ENCODE data around the gene CA11. TPM values are rescaled to one million over a fixed set of nuclear protein-coding genes. Genes with fewer than 3 reads are reported as not detected.

The CA11 gene
- total RNA-seq, 2 experiments from 2014 or later = 12.0 to 14.9 TPM

DNA sequence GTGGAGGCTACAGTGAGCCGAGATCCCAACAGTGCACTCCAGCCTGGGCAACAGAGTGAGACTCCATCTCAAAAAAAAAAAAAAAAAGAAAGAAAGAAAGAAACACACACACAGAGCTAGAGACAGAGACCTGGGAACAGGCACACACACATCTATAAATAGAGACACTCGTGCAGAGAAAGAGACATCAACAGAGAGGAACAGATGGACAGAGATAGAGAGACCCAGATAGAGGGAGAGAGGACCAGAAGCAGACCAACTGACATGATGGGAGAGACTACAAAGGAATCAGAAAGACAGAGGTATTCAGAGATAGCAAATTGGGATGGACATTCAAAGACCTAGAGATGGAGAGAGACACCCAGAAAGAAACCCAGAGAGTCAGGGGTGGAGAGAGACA, 2.1 kb upstream of the CA11 start:
- CTCF ChIA-PET = interaction anchor here (0.7 kb wide), 1 partner anchor 39 kb away, joined by 4 read pairs; no protein-coding TSS in a partner anchor
- H3K36me3 Mint-ChIP-seq (ENCODE audit: low read depth) = no peaks in the 10 kb centered on the region
- H3K27ac Mint-ChIP-seq = peak overlapping the region; percentile 27

DNA sequence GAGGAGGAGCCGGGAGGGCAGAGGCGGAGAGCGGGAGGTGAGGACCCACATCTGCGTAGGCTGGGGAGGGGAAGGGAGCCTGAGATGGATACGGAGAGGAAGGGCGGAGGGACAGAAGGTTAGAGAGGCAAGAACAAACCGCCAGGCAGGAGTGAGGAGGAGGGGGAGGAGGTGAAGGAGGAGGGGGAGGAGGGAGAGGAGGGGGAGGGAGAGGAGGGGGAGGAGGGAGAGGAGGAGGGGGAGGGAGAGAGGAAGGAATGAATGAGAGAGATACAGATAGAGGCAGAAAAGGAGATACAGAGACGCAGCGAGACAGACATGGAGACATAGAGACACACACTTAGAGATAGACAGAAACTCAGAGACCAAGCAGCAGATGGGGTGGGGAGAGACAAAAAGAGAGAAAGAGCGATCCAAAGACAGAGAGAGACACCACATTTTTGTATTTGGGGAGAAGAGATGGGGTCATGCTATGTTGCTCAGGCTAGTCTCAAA, 782 bp upstream of the CA11 start:
- H3K9me3 Mint-ChIP-seq = no peaks in the 10 kb centered on the region
- no peak for DNase-seq
- peak overlapping the region; percentile 78 for H3K4me3 Mint-ChIP-seq
- H3K36me3 Mint-ChIP-seq (ENCODE audit: low read depth) = no peaks in the 10 kb centered on the region
- no peaks in the 10 kb centered on the region for H3K27me3 Mint-ChIP-seq (ENCODE audit: low read depth)
- CTCF ChIA-PET = interaction anchor here (0.9 to 2.6 kb wide), 3 partner anchors 28 to 149 kb away, joined by 3 to 17 read pairs (median 6); no protein-coding TSS in a partner anchor
- intact Hi-C loops (cut with micrococcal nuclease) = loop anchor here (1.0 to 5.0 kb wide), 10 partner anchors 9 to 346 kb away; partner anchors contain the start of genes DBP, GYS1 and RUVBL2
- peaks cover 31% of the 10 kb centered on the region for H3K4me1 Mint-ChIP-seq (ENCODE audit: low read depth)
- no peak overlapping the region for H3K27ac Mint-ChIP-seq

More for the DNA sequence above, 2.1 kb upstream of the CA11 start:
- intact Hi-C loops (cut with micrococcal nuclease) = loop anchor here (5.0 kb wide), 1 partner anchor 344 kb away; the partner anchor contains the start of genes GYS1 and RUVBL2
- no peak for DNase-seq
- Mint-ChIP-seq H3K4me1 (ENCODE audit: low read depth) (peaks cover 32% of the 10 kb centered on the region), H3K27me3 (ENCODE audit: low read depth) (no peaks in the 10 kb centered on the region), H3K9me3 (no peaks in the 10 kb centered on the region), H3K4me3 (no peak overlapping the region)

DNA sequence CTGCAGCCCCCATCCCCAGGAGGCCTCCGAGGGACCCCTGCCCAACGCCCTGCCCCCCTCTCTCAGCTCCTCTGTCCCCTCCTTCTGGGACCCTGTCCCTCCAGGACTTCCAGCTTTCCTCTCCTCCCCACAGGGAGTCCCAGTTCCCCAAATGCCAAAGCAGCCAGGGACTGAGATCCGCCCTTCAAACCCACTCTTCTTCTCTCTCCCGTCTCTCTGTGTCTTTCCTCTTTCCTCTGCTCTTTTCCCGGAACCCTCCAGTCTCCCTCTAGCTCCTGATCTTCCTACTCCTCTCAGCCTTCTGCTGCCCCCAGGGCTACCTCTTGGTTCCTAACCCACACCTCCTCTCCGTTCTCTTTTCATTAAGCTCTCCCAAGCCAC, 377 bp downstream of the CA11 start:
- H3K4me1 Mint-ChIP-seq (ENCODE audit: low read depth) = peaks cover 31% of the 10 kb centered on the region
- peak overlapping the region; percentile 80 for H3K27ac Mint-ChIP-seq
- CTCF ChIA-PET = interaction anchor here (0.9 to 2.6 kb wide), 11 partner anchors 10 to 255 kb away, joined by 3 to 17 read pairs (median 4); partner anchors contain the start of genes FUT2 and NUCB1
- peak; percentile 19 for DNase-seq
- H3K36me3 Mint-ChIP-seq (ENCODE audit: low read depth) = no peaks in the 10 kb centered on the region
- intact Hi-C loops (cut with micrococcal nuclease) = loop anchor here (5.0 kb wide), 1 partner anchor 347 kb away; the partner anchor contains the start of genes GYS1 and RUVBL2
- H3K27me3 Mint-ChIP-seq (ENCODE audit: low read depth) = no peaks in the 10 kb centered on the region
- no peaks in the 10 kb centered on the region for H3K9me3 Mint-ChIP-seq
- H3K4me3 Mint-ChIP-seq = peak overlapping the region; percentile 78

DNA sequence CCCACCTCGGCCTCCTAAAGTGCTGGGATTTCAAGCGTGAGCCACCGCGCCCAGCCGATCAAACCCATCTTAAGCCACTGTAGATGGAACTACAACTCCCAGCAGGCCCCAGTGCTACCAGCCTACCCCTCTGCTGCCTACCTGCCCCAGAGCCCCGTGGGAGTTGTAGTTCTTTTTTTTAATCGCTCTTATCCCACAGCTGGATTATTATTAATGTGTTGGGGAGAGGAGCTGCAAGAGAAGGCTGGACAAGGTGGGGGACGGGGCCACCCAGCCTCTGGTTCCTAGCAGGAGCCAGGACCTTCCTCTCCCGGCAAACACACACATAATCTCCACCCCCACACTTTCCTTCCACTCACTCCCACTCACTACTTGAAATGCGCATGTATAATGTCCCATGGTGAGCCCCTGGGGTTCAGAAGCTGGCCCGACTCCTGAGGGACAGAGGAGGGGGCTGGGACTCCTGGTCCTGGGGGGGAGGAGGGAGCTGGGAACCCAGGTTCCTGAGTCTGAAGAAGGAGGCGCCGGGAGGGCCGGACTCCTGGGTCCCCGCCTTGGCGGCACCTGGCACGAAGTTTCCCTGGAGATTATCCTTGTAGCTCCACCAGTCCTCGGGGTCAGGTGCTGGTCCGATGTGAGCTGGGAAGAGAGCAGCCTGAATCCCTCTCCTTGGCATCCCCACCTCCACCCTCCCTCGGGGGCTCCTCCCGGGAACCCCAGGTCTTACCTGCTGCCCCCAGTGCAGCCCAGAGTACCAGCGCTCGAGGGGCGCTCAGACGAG, 958 bp downstream of the CA11 start:
- no peaks in the 10 kb centered on the region for H3K27me3 Mint-ChIP-seq (ENCODE audit: low read depth)
- H3K4me3 Mint-ChIP-seq = peak overlapping the region; percentile 78
- H3K36me3 Mint-ChIP-seq (ENCODE audit: low read depth) = no peaks in the 10 kb centered on the region
- H3K27ac Mint-ChIP-seq = no peak overlapping the region
- peak; percentile 86 for DNase-seq
- H3K4me1 Mint-ChIP-seq (ENCODE audit: low read depth) = peaks cover 31% of the 10 kb centered on the region
- CTCF ChIA-PET = interaction anchor here (0.9 to 2.6 kb wide), 11 partner anchors 11 to 255 kb away, joined by 3 to 17 read pairs (median 4); partner anchors contain the start of genes FUT2 and NUCB1
- intact Hi-C loops (cut with micrococcal nuclease) = loop anchor here (5.0 kb wide), 1 partner anchor 347 kb away; the partner anchor contains the start of genes GYS1 and RUVBL2
- H3K9me3 Mint-ChIP-seq = no peaks in the 10 kb centered on the region

DNA sequence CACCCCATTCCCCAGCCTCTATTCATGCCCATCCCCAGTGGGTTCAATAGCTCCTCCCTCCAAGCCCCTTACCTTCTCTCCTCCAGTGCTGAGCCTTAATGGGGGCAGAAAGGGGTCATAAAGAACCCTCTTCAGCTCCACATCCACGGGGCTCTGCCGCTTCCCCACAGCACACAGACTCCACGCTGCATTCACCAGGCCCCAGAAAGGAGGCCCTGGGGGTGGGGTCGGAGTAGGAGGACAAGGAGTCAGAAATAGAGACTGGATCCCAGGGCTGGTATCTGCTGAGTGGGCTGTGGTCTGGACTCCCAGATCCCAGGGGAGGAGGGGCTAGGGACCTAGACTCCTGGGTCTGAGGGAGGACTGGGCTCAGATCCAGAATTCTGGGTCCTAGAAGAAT, 1.6 kb downstream of the CA11 start:
- Mint-ChIP-seq H3K27me3 (ENCODE audit: low read depth) (no peaks in the 10 kb centered on the region), H3K9me3 (no peaks in the 10 kb centered on the region), H3K36me3 (ENCODE audit: low read depth) (no peaks in the 10 kb centered on the region), H3K27ac (no peak overlapping the region), H3K4me3 (peak overlapping the region; percentile 78), H3K4me1 (ENCODE audit: low read depth) (peaks cover 31% of the 10 kb centered on the region)
- no peak for DNase-seq
- CTCF ChIA-PET = interaction anchor here (1.3 to 2.6 kb wide), 2 partner anchors 31 to 198 kb away, joined by 3 to 17 read pairs; no protein-coding TSS in a partner anchor
- intact Hi-C loops (cut with micrococcal nuclease) = no loop called here

- Mint-ChIP-seq H3K4me3 (no peak overlapping the region), H3K27ac (no peak overlapping the region), H3K27me3 (ENCODE audit: low read depth) (no peaks in the 10 kb centered on the region), H3K36me3 (ENCODE audit: low read depth) (peaks cover 4% of the 10 kb centered on the region), H3K9me3 (no peaks in the 10 kb centered on the region), H3K4me1 (ENCODE audit: low read depth) (peaks cover 37% of the 10 kb centered on the region)
- CTCF ChIA-PET = interaction anchor here (0.7 kb wide), 1 partner anchor 167 kb away, joined by 3 read pairs; no protein-coding TSS in a partner anchor
- intact Hi-C loops (cut with micrococcal nuclease) = no loop called here
- DNase-seq = no peak
Observed at GRCh38 chr19:48642862-48643261, 3.1 kb downstream of the CA11 start.

DNA sequence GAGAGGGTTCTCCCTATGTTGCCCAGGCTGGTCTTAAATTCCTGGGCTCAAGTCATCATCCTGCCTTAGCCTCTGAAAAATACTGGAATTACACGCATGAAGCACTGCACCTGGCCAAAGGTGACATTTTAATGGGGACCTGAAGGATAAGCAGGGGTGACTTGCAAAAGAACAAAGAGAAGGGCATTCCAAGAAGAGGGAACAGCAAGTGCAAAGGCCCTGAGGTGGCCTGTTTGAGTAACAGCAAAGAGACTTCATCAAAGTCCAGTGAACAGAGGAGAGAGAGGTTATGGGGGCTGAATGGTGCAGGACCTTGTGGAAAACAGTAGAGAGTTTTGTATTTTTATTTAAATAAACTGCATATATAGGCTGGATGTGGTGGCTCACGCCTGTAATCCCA, 4.1 kb downstream of the CA11 start:
- peaks cover 38% of the 10 kb centered on the region for H3K4me1 Mint-ChIP-seq (ENCODE audit: low read depth)
- intact Hi-C loops (cut with micrococcal nuclease) = no loop called here
- CTCF ChIA-PET = no interaction called here

GRCh38 chr19:48639483-48640375, 6.3 kb downstream of the CA11 start:
- H3K4me1 Mint-ChIP-seq (ENCODE audit: low read depth) = peaks cover 38% of the 10 kb centered on the region
- intact Hi-C loops (cut with micrococcal nuclease) = no loop called here
- CTCF ChIA-PET = no interaction called here
- H3K4me3 Mint-ChIP-seq = peak overlapping the region; percentile 54
- H3K36me3 Mint-ChIP-seq (ENCODE audit: low read depth) = peaks cover 4% of the 10 kb centered on the region
- no peak for DNase-seq
- no peaks in the 10 kb centered on the region for H3K9me3 Mint-ChIP-seq
- H3K27ac Mint-ChIP-seq = no peak overlapping the region
- no peaks in the 10 kb centered on the region for H3K27me3 Mint-ChIP-seq (ENCODE audit: low read depth)

More for the DNA sequence above, 4.1 kb downstream of the CA11 start:
- Mint-ChIP-seq H3K36me3 (ENCODE audit: low read depth) (peaks cover 4% of the 10 kb centered on the region), H3K9me3 (no peaks in the 10 kb centered on the region), H3K27ac (no peak overlapping the region), H3K4me3 (no peak overlapping the region), H3K27me3 (ENCODE audit: low read depth) (no peaks in the 10 kb centered on the region)
- no peak for DNase-seq

DNA sequence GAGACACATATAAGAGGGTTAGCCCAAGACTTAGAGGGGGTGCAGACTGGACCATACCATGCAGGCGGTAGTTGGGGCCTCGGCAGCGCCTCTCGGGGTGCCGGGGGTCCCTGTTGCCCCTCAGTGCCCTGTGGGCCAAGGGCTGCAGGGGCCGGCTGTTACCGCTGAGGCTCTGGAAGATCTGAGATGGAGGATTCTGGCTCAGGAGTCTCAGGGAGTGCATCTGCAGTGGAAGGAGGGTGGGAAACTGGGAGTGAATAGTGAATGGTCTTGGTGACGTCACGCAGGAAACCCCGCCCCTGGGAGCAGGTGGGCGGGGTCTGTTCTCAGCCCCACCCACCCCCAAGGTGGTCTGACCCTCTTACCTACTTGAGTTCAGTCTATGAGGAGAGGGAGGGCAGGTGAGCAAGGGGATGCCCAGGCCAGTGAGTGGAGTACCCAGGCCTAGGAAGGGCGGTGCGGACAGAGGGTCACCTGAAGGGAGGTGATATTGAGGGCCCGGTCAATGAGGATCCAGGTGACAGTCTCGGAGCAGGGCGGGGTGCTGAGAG, 7.1 kb downstream of the CA11 start:
- H3K27me3 Mint-ChIP-seq (ENCODE audit: low read depth) = no peaks in the 10 kb centered on the region
- no peak overlapping the region for H3K4me3 Mint-ChIP-seq
- peaks cover 39% of the 10 kb centered on the region for H3K4me1 Mint-ChIP-seq (ENCODE audit: low read depth)
- intact Hi-C loops (cut with micrococcal nuclease) = no loop called here
- DNase-seq = no peak
- H3K9me3 Mint-ChIP-seq = no peaks in the 10 kb centered on the region
- peak overlapping the region; percentile 98 for H3K27ac Mint-ChIP-seq
- peaks cover 4% of the 10 kb centered on the region for H3K36me3 Mint-ChIP-seq (ENCODE audit: low read depth)
- CTCF ChIA-PET = no interaction called here

GRCh38 chr19:48637948-48638830, 7.8 kb downstream of the CA11 start:
- peak overlapping the region; percentile 82 for H3K4me3 Mint-ChIP-seq
- peak overlapping the region; percentile 98 for H3K27ac Mint-ChIP-seq
- CTCF ChIA-PET = no interaction called here
- intact Hi-C loops (cut with micrococcal nuclease) = loop anchor here (1.0 to 2.0 kb wide), 5 partner anchors 8 to 240 kb away; partner anchors contain the start of genes CA11, RPL18 and SPHK2
- H3K36me3 Mint-ChIP-seq (ENCODE audit: low read depth) = peaks cover 4% of the 10 kb centered on the region
- H3K27me3 Mint-ChIP-seq (ENCODE audit: low read depth) = no peaks in the 10 kb centered on the region
- DNase-seq = peak; percentile 83
- no peaks in the 10 kb centered on the region for H3K9me3 Mint-ChIP-seq
- H3K4me1 Mint-ChIP-seq (ENCODE audit: low read depth) = peaks cover 46% of the 10 kb centered on the region

- peaks cover 52% of the 10 kb centered on the region for H3K4me1 Mint-ChIP-seq (ENCODE audit: low read depth)
- H3K4me3 Mint-ChIP-seq = peak overlapping the region; percentile 82
- H3K27ac Mint-ChIP-seq = peak overlapping the region; percentile 98
- no peaks in the 10 kb centered on the region for H3K9me3 Mint-ChIP-seq
- DNase-seq = peak; percentile 98
- no peaks in the 10 kb centered on the region for H3K27me3 Mint-ChIP-seq (ENCODE audit: low read depth)
- H3K36me3 Mint-ChIP-seq (ENCODE audit: low read depth) = peaks cover 4% of the 10 kb centered on the region
- intact Hi-C loops (cut with micrococcal nuclease) = loop anchor here (1.0 to 2.0 kb wide), 5 partner anchors 9 to 239 kb away; partner anchors contain the start of genes CA11, RPL18 and SPHK2
- CTCF ChIA-PET = no interaction called here
Observed at GRCh38 chr19:48637449-48637947, 8.5 kb downstream of the CA11 start.

Data from activated naive CD4-positive, alpha-beta T cell treated with anti-CD3 and anti-CD28 coated beads for 36 hours (primary cell).